ENCODE data around the gene UMAD1.

The UMAD1 gene

DNA sequence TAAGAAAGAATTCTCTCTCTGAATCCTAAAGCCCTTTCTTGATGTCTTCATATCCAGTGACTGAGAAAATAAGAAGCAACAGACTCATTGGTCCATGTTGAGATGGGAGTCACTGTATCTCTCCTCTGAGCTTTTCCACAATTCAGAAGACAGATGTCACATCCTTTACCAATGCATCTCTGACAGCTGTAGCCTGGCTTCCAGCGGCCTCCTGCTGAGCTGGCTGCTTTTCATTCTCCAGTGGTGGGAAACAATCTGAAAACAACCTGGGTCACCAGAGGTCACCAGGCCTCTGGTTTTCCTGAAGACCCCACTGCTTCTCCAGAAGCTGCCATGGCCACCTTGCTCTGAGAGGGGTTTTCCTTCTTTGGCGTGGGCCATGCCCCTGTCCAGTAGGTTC, 96.1 kb downstream of the UMAD1 start:
- no peak for TF ChIP-seq CREB1 (IDR thresholded peaks at IDR 0.05; ENCODE audit: low read depth)
- TF ChIP-seq TCF12 (IDR thresholded peaks at IDR 0.05; ENCODE audit: low read depth), result no peak
- no peak for TF ChIP-seq ZBTB7A (IDR thresholded peaks at IDR 0.05; ENCODE audit: low read depth)
- TF ChIP-seq, protein P1, sequence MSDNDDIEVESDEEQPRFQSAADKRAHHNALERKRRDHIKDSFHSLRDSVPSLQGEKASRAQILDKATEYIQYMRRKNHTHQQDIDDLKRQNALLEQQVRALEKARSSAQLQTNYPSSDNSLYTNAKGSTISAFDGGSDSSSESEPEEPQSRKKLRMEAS (IDR thresholded peaks at IDR 0.05), result no peak
- TF ChIP-seq YY1 (IDR thresholded peaks at IDR 0.05; ENCODE audit: low read depth), result no peak
- TF ChIP-seq, protein P2, sequence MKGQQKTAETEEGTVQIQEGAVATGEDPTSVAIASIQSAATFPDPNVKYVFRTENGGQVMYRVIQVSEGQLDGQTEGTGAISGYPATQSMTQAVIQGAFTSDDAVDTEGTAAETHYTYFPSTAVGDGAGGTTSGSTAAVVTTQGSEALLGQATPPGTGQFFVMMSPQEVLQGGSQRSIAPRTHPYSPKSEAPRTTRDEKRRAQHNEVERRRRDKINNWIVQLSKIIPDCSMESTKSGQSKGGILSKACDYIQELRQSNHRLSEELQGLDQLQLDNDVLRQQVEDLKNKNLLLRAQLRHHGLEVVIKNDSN (IDR thresholded peaks at IDR 0.05), result no peak
- TF ChIP-seq, protein P3, sequence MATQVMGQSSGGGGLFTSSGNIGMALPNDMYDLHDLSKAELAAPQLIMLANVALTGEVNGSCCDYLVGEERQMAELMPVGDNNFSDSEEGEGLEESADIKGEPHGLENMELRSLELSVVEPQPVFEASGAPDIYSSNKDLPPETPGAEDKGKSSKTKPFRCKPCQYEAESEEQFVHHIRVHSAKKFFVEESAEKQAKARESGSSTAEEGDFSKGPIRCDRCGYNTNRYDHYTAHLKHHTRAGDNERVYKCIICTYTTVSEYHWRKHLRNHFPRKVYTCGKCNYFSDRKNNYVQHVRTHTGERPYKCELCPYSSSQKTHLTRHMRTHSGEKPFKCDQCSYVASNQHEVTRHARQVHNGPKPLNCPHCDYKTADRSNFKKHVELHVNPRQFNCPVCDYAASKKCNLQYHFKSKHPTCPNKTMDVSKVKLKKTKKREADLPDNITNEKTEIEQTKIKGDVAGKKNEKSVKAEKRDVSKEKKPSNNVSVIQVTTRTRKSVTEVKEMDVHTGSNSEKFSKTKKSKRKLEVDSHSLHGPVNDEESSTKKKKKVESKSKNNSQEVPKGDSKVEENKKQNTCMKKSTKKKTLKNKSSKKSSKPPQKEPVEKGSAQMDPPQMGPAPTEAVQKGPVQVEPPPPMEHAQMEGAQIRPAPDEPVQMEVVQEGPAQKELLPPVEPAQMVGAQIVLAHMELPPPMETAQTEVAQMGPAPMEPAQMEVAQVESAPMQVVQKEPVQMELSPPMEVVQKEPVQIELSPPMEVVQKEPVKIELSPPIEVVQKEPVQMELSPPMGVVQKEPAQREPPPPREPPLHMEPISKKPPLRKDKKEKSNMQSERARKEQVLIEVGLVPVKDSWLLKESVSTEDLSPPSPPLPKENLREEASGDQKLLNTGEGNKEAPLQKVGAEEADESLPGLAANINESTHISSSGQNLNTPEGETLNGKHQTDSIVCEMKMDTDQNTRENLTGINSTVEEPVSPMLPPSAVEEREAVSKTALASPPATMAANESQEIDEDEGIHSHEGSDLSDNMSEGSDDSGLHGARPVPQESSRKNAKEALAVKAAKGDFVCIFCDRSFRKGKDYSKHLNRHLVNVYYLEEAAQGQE (IDR thresholded peaks at IDR 0.05; ENCODE audit: low read depth), result no peak
- no peak for TF ChIP-seq EGR1 (IDR thresholded peaks at IDR 0.05)
- TF ChIP-seq CEBPB (IDR thresholded peaks at IDR 0.05), result no peak
- no peak for TF ChIP-seq RAD21 (IDR thresholded peaks at IDR 0.05; ENCODE audit: low read depth)
- TF ChIP-seq EP300 (IDR thresholded peaks at IDR 0.05; ENCODE audit: borderline replicate concordance), result no peak
- TF ChIP-seq TAF1 (IDR thresholded peaks at IDR 0.05; ENCODE audit: low read depth), result no peak
- TF ChIP-seq FOXM1 (IDR thresholded peaks at IDR 0.05; ENCODE audit: borderline replicate concordance, low read depth), result no peak
- no peak for TF ChIP-seq NFIC (IDR thresholded peaks at IDR 0.05)
- TF ChIP-seq TEAD4 (IDR thresholded peaks at IDR 0.05), result no peak

DNA sequence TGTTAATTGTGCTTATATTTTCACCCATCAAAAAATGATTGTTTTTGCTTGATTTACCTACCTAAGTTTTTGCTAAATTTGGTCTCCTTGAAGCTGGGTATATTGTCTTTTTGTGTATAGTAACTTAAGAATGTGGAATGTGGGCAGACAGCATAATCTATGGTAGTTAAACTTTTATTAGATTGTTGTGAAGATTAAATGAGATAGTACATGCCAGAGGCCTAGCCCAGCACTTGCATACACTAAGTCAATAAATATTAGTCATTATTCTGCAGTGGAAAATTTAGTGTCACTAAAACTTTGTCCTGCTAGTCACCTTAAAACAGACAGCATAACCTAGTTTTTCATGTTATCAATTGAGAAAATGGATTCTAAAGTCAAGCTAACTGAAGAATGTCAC, 97.1 kb downstream of the UMAD1 start:
- TF ChIP-seq, protein P3 (IDR thresholded peaks at IDR 0.05; ENCODE audit: low read depth), result no peak
- TF ChIP-seq, protein P2 (IDR thresholded peaks at IDR 0.05), result no peak
- no peak for TF ChIP-seq TEAD4 (IDR thresholded peaks at IDR 0.05)
- TF ChIP-seq CREB1 (IDR thresholded peaks at IDR 0.05; ENCODE audit: low read depth), result no peak
- TF ChIP-seq ZBTB7A (IDR thresholded peaks at IDR 0.05; ENCODE audit: low read depth), result no peak

DNA sequence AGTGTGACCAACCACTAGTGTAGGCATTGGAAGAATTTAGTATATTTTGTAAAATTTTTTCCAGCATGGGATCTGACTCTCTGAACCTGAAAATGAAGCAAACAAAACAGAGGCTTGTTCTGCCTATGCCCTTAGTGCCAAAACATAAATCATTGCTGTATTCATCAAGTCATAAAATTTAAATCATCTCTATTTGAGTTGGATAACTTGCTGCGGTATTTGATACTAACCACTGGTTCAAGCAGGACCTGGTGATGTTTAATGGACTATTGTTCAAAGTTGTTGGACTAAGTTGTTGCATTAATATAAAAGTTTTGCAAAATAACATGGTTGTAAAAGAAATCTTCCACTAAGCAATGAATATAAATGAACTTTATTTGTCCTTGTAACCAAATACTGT, 97.6 kb downstream of the UMAD1 start:
- TF ChIP-seq EP300 (IDR thresholded peaks at IDR 0.05; ENCODE audit: borderline replicate concordance), result no peak
- TF ChIP-seq, protein P3 (IDR thresholded peaks at IDR 0.05; ENCODE audit: low read depth), result no peak

DNA sequence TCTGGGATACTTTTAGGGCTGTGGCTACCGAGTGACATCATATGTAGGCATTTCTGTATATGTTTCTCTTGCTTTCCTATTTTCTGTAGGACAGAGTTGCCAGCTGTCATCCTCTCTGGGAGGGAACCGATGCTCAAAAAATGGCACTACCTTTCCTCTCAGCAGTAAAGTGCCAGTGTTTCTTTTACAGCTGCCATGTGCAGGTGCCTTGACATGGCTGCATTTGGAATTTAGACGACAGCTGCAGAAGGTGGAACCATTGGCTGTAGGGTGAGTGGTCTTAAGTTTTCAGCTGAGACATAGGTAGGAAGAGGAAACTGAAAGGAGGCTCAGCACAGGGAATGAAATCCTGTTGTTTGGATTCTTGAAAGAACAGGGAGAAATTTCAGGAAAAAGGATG, 98.1 kb downstream of the UMAD1 start:
- TF ChIP-seq RAD21 (IDR thresholded peaks at IDR 0.05; ENCODE audit: low read depth), result no peak
- no peak for TF ChIP-seq CREB1 (IDR thresholded peaks at IDR 0.05; ENCODE audit: low read depth)
- no peak for TF ChIP-seq TEAD4 (IDR thresholded peaks at IDR 0.05)
- no peak for TF ChIP-seq EGR1 (IDR thresholded peaks at IDR 0.05)
- TF ChIP-seq, protein P1 (IDR thresholded peaks at IDR 0.05), result no peak
- TF ChIP-seq, protein P3 (IDR thresholded peaks at IDR 0.05; ENCODE audit: low read depth), result no peak
- no peak for TF ChIP-seq ZBTB7A (IDR thresholded peaks at IDR 0.05; ENCODE audit: low read depth)
- TF ChIP-seq TAF1 (IDR thresholded peaks at IDR 0.05; ENCODE audit: low read depth), result no peak
- no peak for TF ChIP-seq CEBPB (IDR thresholded peaks at IDR 0.05)
- TF ChIP-seq FOXM1 (IDR thresholded peaks at IDR 0.05; ENCODE audit: borderline replicate concordance, low read depth), result no peak
- TF ChIP-seq, protein P2 (IDR thresholded peaks at IDR 0.05), result no peak

Measured in Ishikawa (cell line).